Karpas-422 (cell line): ENCODE measurements around the gene METTL5. TPM values are rescaled to one million over a fixed set of nuclear protein-coding genes. Genes with fewer than 3 reads are reported as not detected.

ENCODE experiments used
- DNase-seq: peaks from one replicate; pipeline ENCODE4 v3.0.0-alpha.2; 2015
- H2AFZ ChIP-seq: fragments of 200-600 bp; sonication (generic); 2 replicates; pipeline ENCODE4 v1.6.1; 2014; ENCODE audit warnings: antibody characterized with exemption, low read length, mixed read lengths
- H3K27ac ChIP-seq: fragments of 200-600 bp; sonication (generic); 2 replicates; pipeline ENCODE4 v1.5.1; 2014; ENCODE audit warnings: mild to moderate bottlenecking, low read length, moderate library complexity
- H3K27me3 ChIP-seq: fragments of 200-600 bp; sonication (generic); 2 replicates; pipeline ENCODE4 v1.6.1; 2014; ENCODE audit warnings: low read length, mixed read lengths
- H3K36me3 ChIP-seq: fragments of 200-600 bp; sonication (generic); 2 replicates; pipeline ENCODE4 v1.6.1; 2014; ENCODE audit warnings: low read length, mixed read lengths; ENCODE audit not compliant: insufficient read depth
- H3K4me1 ChIP-seq: fragments of 200-600 bp; sonication (generic); 2 replicates; pipeline ENCODE4 v1.6.1; 2014; ENCODE audit warnings: mild to moderate bottlenecking, low read length, mixed read lengths
- H3K4me2 ChIP-seq: fragments of 200-600 bp; sonication (generic); 2 replicates; pipeline ENCODE4 v1.6.1; 2014; ENCODE audit warnings: low read length, low read depth, mild to moderate bottlenecking; ENCODE audit not compliant: poor library complexity, severe bottlenecking
- H3K4me3 ChIP-seq: fragments of 200-600 bp; sonication (generic); 2 replicates; pipeline ENCODE4 v1.5.1; 2014; ENCODE audit warnings: mild to moderate bottlenecking, antibody characterized with exemption, low read length, mixed read lengths
- H3K79me2 ChIP-seq: fragments of 200-600 bp; sonication (generic); 2 replicates; pipeline ENCODE4 v1.6.1; 2014; ENCODE audit warnings: mild to moderate bottlenecking, low read length, mixed read lengths
- H3K9ac ChIP-seq: fragments of 200-600 bp; sonication (generic); 2 replicates; pipeline ENCODE4 v1.6.0; 2014; ENCODE audit warnings: low read length
- H3K9me2 ChIP-seq: fragments of 200-600 bp; sonication (generic), shearing (Covaris generic); replicated peaks from 2 replicates; pipeline ENCODE4 v1.6.0; 2014; ENCODE audit warnings: mild to moderate bottlenecking, low read length, moderate library complexity; ENCODE audit not compliant: insufficient read depth
- H3K9me3 ChIP-seq: fragments of 300-700, 200-600 bp; sonication (generic); 2 replicates; pipeline ENCODE4 v1.6.1; 2014; ENCODE audit warnings: low read length, mixed read lengths
- H4K20me1 ChIP-seq: fragments of 200-600 bp; sonication (generic); 2 replicates; pipeline ENCODE4 v1.6.1; 2014; ENCODE audit warnings: mild to moderate bottlenecking, antibody characterized with exemption, low read length, low read depth; ENCODE audit not compliant: insufficient read depth
- total RNA-seq: library from RNA; depleted of rRNA; stranded (reverse); fragments of >200 nt; shearing (Covaris generic); gene quantifications from 2 replicates; pipeline ENCODE4 v1.2.3, GENCODE V29; 2014; ENCODE audit warnings: low replicate concordance

METTL5 gene
- total RNA-seq, 1 experiment from 2014 or later, result 100 TPM

DNA sequence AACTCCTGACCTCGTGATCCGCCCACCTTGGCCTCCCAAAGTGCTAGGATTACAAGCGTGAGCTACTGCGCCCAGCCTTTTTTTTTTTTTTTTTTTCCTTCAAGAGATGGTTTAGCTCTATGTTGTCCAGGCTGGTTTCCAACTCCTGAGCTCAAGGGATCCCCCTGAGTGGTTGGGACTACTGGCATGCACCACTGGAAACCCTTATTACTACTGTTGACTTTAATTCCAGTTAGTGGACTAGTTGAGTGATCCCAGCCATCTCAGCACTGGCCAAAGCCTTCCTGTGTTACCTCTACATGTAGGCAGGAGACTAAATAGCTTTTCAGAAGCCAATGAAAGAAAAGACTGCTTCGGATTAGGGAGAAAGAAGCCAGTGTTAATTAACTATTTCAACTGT lies 34.1 kb downstream of the METTL5 start:
- H3K27ac ChIP-seq, result no peak overlapping the region
- no peaks in the 10 kb centered on the region for H3K9me2 ChIP-seq
- no peaks in the 10 kb centered on the region for H3K27me3 ChIP-seq
- no peak for DNase-seq
- peaks cover 10% of the 10 kb centered on the region for H3K4me1 ChIP-seq
- H3K9ac ChIP-seq, result no peak overlapping the region
- no peak overlapping the region for H3K4me3 ChIP-seq
- H3K36me3 ChIP-seq, result no peaks in the 10 kb centered on the region
- no peaks in the 10 kb centered on the region for H4K20me1 ChIP-seq
- H3K4me2 ChIP-seq, result no peak overlapping the region
- no peak overlapping the region for H2AFZ ChIP-seq
- no peaks in the 10 kb centered on the region for H3K9me3 ChIP-seq
- H3K79me2 ChIP-seq, result no peaks in the 10 kb centered on the region

DNA sequence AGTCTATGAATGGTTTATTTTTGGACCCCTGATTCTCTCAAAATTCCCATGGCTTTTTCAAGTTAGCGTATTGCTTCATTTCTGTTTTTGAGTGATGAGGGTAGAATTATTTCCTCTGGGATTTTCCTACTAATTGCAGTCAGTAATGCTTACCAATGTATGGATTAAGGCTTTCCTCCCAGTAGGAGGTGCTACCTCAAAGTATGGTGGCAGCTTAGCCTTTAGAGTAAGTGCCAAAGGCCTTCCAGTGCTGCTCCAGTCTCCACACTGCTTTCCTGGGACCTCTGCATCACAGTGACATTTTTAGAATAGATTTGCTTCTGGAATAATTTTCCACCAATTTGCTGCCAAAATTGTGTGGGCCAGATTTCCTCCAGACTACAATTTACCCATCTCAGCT lies 42.2 kb downstream of the METTL5 start:
- no peaks in the 10 kb centered on the region for H4K20me1 ChIP-seq
- no peak for DNase-seq

DNA sequence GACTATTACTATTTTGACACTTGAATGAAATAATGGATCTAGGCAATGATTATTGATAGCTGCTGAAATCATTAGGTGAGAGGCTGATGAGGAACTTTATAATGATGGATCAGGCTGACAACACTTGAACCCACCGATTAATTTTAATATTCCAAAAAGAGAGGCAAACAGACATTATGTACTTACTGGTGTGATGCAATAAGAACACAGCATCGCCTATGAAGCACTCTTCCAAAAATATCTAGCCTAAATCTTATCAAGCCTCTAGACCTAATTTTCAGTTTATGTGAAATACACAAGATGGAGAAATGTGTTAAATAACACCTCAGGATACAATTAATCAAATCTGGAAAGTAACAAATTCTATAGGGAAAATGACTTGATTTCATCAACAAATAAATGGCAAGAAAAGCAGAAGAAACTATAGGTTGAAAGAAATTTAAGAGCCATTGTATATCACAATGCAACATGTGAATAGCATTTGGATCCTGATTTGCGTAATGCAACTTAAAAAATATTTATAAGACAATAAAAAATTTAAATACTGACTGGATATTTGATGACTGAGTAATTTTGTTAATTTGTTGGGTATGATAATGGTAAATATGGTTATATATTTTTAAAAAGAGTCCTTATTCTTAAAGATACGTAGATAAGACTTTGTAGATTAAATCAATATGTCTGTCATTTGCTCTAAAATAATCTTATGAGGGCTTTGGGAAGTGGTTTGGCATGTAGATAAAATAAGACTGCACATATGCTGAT lies 43.3 kb downstream of the METTL5 start:
- Histone ChIP-seq H3K4me2 (no peak overlapping the region), H3K36me3 (no peaks in the 10 kb centered on the region), H3K9ac (no peak overlapping the region), H3K27ac (no peak overlapping the region), H3K9me3 (no peaks in the 10 kb centered on the region), H2AFZ (no peak overlapping the region), H3K4me3 (no peak overlapping the region), H3K27me3 (no peaks in the 10 kb centered on the region), H4K20me1 (no peaks in the 10 kb centered on the region), H3K4me1 (no peaks in the 10 kb centered on the region), H3K9me2 (no peaks in the 10 kb centered on the region), H3K79me2 (no peaks in the 10 kb centered on the region)
- DNase-seq, result no peak

More for the DNA sequence above, 42.2 kb downstream of the METTL5 start:
- Histone ChIP-seq H3K36me3 (no peaks in the 10 kb centered on the region), H3K27me3 (no peaks in the 10 kb centered on the region), H3K4me1 (no peaks in the 10 kb centered on the region), H3K9me3 (no peaks in the 10 kb centered on the region), H3K79me2 (no peaks in the 10 kb centered on the region), H3K27ac (no peak overlapping the region), H3K9me2 (no peaks in the 10 kb centered on the region), H3K4me2 (no peak overlapping the region), H2AFZ (no peak overlapping the region), H3K4me3 (no peak overlapping the region), H3K9ac (no peak overlapping the region)

DNA sequence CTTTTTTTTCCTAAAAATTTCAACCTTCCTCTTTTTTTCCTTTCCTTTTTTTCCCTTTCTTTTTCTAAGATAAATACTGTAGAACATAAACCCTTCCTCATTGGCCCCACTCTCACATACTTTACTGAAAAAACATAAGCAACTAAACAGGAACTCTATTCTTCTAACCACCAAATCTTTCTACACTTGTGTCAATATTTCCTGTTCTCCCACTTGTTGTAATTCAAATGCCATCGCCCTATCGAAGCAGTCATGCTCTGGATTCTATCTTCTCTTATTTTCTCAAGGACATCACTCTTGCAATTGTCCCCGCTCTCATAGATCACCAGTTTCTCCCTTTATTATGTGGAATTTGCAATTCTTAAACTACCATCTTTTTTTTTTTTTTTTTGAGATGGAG lies 46.3 kb downstream of the METTL5 start:
- no peaks in the 10 kb centered on the region for H3K79me2 ChIP-seq
- no peak overlapping the region for H2AFZ ChIP-seq
- no peaks in the 10 kb centered on the region; the same call in 1 of the 2 replicates for H3K4me1 ChIP-seq
- H3K9me3 ChIP-seq, result no peaks in the 10 kb centered on the region
- no peak for DNase-seq
- no peak overlapping the region for H3K4me3 ChIP-seq
- H3K4me2 ChIP-seq, result no peak overlapping the region
- no peaks in the 10 kb centered on the region for H3K9me2 ChIP-seq
- H3K27ac ChIP-seq, result no peak overlapping the region
- H4K20me1 ChIP-seq, result no peaks in the 10 kb centered on the region
- no peak overlapping the region for H3K9ac ChIP-seq
- H3K27me3 ChIP-seq, result no peaks in the 10 kb centered on the region
- H3K36me3 ChIP-seq, result no peaks in the 10 kb centered on the region

DNA sequence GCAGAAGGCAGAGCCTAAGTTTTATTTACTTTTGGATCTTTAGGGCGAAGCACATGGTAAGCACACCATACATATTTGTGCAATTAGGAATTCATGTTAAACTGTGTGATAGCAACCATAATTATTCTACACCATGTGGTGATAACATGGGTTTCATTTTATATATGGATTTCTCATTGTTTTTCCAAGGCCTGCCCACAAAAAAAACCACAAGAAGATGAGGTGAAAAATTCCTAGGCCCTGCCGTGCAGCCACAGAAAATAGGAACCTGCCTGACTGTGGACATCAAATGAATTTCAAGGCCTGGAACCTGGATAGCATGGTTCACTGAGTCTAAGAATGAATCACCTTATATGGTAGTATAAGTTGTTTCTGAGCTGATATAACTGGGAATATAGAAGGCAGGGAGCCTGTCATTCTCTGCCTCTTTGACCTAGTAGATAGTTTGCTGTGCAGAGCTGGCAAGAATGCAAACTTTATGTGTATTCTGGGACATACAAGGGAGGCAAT lies 48.4 kb downstream of the METTL5 start:
- Histone ChIP-seq H3K9ac (no peak overlapping the region), H3K36me3 (no peaks in the 10 kb centered on the region), H3K27ac (no peak overlapping the region), H3K9me2 (no peaks in the 10 kb centered on the region), H3K27me3 (no peaks in the 10 kb centered on the region), H4K20me1 (no peaks in the 10 kb centered on the region), H3K9me3 (no peaks in the 10 kb centered on the region), H3K4me3 (no peak overlapping the region), H3K4me2 (no peak overlapping the region), H2AFZ (peak overlapping the region; percentile 38), H3K4me1 (no peaks in the 10 kb centered on the region; the same call in 1 of the 2 replicates), H3K79me2 (no peaks in the 10 kb centered on the region)
- DNase-seq, result no peak

DNA sequence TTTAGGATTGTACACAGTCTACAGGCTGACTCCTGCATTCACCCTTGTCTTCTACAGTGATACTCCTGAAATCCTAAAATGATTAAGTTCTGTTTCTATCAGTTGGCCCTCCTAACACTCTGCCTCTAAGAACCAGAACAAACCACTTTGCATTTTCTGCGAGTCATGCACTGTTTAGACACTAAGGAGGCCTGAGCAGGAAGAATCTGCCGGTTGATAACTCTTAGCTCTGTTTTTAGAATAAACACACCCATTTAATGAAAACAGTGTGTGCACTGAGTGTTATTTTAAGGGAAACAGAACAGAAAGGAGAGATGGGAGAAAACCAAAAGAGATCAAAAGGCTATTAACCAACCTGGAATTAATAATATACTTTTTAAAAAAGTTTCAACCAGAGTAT lies 48.9 kb downstream of the METTL5 start:
- Histone ChIP-seq H2AFZ (peak overlapping the region; percentile 13; the same call in 1 of the 2 replicates), H3K4me3 (no peak overlapping the region), H3K36me3 (no peaks in the 10 kb centered on the region), H3K27ac (no peak overlapping the region), H3K9me3 (no peaks in the 10 kb centered on the region), H3K4me1 (no peaks in the 10 kb centered on the region; the same call in 1 of the 2 replicates), H3K9me2 (no peaks in the 10 kb centered on the region), H3K27me3 (no peaks in the 10 kb centered on the region), H3K4me2 (no peak overlapping the region), H3K79me2 (no peaks in the 10 kb centered on the region), H4K20me1 (no peaks in the 10 kb centered on the region), H3K9ac (no peak overlapping the region)
- no peak for DNase-seq

DNA sequence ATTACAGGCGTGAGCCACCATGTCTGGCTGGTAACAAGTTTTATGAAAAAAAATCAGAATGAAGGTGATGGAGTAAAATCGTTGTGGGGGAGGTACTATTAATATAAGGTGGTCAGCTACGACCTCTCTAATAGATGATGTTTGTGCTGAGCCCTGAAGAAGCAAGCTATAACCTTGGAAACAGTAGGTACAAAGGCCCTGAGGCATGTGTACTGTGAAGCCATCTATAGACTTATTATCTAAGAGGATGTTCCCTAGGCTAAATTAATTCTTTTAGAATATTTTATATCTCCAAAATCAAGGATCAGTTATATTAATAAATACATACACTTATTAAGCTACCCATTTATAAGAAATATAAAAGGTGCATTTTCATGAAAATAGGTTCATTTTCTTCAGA lies 49.4 kb downstream of the METTL5 start:
- no peaks in the 10 kb centered on the region for H3K27me3 ChIP-seq
- no peak overlapping the region for H3K4me2 ChIP-seq
- no peaks in the 10 kb centered on the region for H3K9me2 ChIP-seq
- H3K79me2 ChIP-seq, result no peaks in the 10 kb centered on the region
- H3K4me3 ChIP-seq, result no peak overlapping the region
- H3K9ac ChIP-seq, result no peak overlapping the region
- H3K27ac ChIP-seq, result no peak overlapping the region
- H4K20me1 ChIP-seq, result no peaks in the 10 kb centered on the region
- H3K9me3 ChIP-seq, result no peaks in the 10 kb centered on the region
- H2AFZ ChIP-seq, result peak overlapping the region; percentile 13; the same call in 1 of the 2 replicates
- DNase-seq, result no peak
- no peaks in the 10 kb centered on the region; the same call in 1 of the 2 replicates for H3K4me1 ChIP-seq
- H3K36me3 ChIP-seq, result no peaks in the 10 kb centered on the region

- no peak overlapping the region for H3K4me2 ChIP-seq
- DNase-seq, result no peak
- H4K20me1 ChIP-seq, result no peaks in the 10 kb centered on the region
- no peak overlapping the region for H3K4me3 ChIP-seq
- H3K4me1 ChIP-seq, result no peaks in the 10 kb centered on the region; the same call in 1 of the 2 replicates
- H3K36me3 ChIP-seq, result no peaks in the 10 kb centered on the region
- H3K79me2 ChIP-seq, result no peaks in the 10 kb centered on the region
- H3K9me2 ChIP-seq, result no peaks in the 10 kb centered on the region
- no peak overlapping the region for H2AFZ ChIP-seq
- H3K27ac ChIP-seq, result no peak overlapping the region
- no peak overlapping the region for H3K9ac ChIP-seq
- H3K27me3 ChIP-seq, result no peaks in the 10 kb centered on the region
- H3K9me3 ChIP-seq, result no peaks in the 10 kb centered on the region
Measured at GRCh38 chr2:169772651-169773050, 52.1 kb downstream of the METTL5 start.
